CD4-positive, alpha-beta T cell treated with Interleukin-21 for 1 hour (primary cell): ENCODE data around the gene GPR3.
A peak's percentile ranks its signal among the peaks of the same experiment; 100 is the strongest.
"Not testable (repeated sequence)": the region's sequence is repeated elsewhere in the genome, so short reads cannot be mapped to it uniquely, and the experiment has no call there.

ENCODE experiments used
- DNase-seq: peaks from one replicate; pipeline ENCODE4 v3.0.0-alpha.2; 2020

Gene GPR3

DNA sequence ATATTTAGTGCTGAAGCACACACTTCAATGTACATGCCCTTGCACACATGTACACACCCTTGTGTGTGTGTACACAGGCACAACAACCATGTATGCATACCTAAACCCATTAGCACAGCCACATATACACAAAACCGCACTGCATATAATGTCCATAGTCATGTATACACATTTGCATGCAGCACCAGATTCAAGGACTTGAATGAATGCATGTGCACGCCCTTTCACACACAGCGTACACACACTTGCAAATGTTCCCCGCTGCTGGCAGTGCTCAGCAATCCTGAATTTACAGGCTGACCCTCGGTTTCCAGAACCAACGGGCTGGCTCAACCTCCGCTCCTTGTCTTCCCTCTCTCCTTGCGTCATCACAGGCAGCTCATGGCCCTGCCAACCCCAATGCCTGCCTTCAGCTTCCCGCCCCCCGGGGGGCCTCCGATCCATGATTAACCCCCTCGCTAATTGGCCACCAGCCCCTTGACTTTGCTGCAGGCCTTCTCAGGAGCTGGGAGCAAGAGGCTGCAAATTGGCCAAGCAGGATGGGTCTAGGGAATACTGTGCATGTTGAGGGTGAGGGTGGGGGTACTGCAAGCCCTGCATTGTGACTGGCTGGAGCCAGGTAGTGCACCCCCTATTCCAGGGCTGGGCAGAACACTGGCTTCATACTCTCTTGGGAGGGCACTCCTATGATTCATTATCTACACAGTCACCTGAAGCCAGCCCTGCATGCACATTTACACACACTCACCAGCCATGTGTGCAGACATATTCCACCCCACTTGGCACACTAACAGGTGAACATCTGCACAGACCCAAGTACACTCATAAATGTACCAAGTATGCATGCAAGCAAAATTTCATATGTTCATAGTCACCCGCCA, 7.9 kb downstream of the GPR3 start:
- no peak for DNase-seq

DNA sequence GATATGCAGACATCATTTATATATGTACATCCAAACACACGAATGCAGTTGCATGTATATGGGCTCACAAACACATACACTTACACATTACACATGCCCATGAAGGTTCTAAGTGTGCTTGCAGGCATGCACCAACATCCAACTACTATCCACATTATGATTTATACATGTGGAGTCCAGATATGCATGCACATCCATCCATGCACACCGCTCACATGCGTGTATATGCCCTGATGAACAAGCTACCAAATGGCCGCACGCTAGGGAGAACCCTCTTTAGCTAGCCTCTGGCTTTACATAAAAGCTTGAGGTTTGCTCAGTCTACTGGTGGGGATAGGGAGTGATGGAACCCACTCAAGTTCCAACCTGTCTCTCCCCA, 8.5 kb downstream of the GPR3 start:
- DNase-seq, result no peak

DNA sequence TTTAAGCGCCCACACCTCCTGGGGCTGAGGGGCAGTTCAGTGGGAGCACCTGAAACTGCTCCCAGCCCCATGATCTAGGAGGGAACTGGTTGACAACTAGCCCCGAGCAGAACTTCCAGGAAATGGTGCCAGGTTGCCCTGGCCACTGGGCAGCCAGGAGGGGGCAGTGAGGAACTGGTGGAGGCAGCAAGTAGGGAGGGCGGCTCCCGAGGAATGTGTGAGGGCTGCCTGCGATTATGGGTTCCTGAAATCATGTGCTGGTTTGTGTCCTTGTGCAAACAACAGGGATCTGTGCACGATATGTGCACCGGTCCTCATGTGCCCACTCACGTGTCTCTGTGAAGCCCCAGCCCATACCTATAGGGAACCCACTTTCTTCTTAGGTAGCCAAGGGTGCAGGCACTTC, 9.9 kb downstream of the GPR3 start:
- DNase-seq, result peak; percentile 16

DNA sequence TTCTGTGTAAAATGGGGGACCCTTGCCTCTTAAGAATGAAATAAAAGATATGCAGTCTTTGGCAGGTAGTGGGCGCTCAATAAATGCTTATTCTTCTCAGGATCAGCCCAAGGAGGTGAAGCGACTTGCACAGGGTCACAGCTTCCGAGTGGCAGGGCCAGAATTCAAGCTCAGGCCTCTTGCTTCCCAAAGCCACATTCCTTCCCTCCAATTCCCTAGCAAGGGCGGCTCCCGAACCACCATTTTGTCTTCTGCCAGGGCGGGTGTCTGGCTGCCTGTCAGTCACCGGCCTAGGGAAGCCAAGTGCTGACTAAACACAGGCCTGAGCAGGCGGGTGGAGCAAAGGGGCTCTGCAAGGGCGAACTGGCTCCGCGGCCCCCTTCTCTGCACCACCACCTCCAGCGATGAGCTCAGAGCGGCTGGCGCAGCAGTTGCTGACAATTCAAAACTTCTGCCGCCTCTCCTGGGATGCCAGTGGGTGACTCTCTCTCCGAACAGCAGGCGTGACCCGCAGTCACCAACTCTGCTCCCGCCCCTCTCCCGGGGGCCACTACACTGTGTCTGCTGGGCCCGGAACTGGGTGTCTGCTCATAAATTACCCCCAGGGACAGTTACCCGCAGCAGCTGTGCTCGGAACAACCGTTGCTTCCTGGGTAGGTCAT, 10.8 kb downstream of the GPR3 start:
- peak; percentile 22 for DNase-seq

DNA sequence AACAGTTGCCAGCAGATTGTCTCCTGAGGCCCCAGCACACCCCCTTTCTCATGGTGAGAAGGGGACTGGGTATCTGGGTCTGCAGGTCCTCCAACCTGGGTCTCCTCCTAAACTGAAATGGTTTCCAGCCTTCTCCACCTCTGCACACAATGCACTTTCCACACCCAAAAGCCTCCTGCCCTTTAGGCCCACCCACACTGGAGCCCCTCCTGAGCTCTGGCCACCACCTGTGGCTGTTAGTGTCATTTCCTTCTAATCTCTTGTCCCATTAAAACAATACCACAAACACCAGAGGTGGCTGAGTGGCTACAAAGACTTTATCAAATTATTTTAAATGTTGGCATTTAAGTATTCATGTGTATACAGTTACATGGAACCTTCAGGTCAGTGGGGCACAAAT, 11.5 kb downstream of the GPR3 start:
- DNase-seq, result no peak

DNA sequence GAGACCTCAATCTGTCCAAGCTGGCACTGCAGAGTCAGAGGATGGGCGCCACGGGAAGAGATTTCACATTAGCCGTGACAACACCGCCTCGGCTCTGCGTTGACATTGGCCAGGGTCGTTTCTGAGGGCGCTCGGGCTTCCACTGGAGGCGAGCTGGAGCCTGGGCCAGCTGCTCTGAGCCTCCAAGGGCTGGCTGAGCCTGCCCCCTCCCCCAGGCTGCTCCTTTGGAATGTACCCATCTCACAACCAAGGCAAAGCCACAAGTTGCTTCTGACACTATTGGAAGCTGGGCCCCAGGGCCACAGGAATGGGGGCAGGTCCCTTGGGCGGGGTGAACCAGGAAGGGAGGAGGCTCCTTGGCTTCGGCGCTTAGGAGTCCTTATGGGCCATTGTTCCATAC, 12.7 kb downstream of the GPR3 start:
- DNase-seq, result no peak

DNA sequence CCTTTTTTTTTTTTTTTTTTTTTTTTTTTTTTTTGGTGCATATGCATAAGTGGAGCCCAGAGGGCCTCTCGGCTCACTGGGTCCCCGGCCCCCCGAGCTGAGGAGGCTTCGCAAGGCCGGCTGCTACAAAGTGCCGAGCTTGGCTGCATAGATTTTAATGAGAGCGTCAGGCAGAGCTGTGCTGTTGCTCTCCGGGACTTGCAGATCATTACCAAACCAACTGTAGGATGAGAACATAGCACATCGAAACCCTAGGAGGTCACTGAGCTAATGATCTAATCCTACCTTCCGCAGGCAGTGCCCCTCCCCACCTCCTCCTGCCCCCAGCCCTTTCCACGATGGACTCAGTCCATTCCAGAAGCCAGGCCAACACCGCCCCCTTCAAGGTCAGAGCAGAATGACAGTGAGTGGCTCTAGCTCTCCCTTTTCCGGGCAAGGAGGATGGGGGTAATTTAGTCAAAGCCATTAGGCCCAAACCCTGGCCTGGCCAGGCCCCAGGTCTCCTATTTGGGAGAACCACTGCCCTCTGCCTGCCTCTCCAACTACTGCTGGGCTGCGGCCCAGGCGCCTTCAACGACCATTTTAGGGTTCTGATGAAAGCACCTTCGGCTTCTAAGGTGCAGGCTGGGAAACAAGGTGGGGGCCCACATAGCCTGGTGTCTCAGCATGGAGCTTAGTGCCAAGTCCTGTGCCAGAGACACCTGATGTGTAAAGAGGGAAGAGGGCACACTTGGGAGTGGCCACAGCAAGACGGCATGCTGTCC, 13.4 kb downstream of the GPR3 start:
- not testable (repeated sequence) for DNase-seq

DNA sequence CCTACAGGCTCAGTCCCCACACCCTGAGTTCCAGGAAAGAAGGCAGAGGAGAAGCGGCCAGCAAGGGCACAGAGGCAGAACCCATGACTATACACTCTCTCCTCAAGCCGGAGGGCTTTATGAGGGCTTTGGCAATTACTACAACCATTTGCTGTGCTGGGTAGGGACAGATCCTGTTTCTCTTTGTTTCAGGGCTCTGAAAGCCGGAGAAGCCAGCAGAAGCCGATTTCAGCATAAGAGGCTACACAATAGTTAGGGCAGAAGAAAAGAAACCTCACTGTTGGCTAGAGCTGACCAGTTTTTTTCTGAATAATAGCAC, 13.9 kb downstream of the GPR3 start:
- no peak for DNase-seq

DNA sequence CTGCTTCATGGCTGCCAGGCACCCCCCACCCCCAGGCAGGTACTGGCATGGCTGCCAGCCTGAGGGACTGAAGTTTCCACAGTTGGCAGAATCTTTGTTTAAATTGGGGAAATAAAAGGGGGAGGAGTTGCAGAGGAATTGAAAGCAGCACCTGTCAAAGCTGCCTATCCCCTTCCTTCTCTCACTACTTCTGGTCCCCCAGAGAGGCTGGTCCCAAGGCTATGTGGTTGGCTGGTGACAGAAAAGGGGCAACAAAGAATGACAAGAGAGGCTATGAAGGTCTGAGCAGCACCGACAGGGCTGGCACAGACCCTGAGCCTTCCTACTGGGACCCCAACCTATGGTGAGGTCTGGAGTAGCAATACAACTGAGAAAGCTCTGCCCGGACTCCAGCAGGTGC, 14.4 kb downstream of the GPR3 start:
- DNase-seq, result not testable (repeated sequence)

DNA sequence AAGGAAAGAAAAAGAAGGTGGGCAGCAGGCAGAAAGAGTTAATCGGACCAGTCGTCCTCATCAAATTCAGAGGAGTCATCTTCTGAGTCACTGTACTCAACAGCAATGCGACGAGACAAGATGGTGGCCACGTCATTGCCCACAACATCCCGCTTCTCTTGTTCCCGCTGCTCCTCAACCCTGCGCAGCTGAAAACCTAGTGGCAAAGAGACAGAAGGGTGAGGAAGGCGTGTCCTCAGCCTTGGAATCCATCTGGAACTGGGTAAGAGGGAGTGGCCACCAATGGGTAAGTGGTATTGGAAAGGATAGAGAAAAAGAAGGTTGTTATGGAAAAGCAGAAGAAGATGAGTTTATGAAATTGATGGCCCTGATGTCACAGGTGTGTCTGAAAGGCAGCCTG, 15.7 kb downstream of the GPR3 start:
- no peak for DNase-seq

DNA sequence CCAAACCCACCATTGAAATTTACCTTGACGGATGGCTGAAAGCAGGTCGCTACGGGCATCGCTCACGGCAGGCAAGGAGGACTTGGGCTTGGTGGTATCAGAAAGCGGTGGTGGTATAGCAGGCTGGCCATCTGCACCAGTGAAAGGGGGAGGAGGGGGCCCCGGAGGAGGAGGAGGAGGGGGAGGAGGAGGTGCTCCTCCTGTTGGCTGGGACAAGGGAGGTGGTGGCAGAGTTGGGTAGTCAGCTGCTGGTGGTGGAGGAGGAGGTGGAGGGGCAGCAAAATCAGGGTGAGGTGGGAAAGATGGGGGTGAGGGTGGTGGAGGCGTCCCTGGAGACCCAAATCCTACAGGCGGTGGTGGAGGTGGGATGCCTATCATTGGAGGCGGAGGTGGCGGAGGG, 17.2 kb downstream of the GPR3 start:
- DNase-seq, result no peak

DNA sequence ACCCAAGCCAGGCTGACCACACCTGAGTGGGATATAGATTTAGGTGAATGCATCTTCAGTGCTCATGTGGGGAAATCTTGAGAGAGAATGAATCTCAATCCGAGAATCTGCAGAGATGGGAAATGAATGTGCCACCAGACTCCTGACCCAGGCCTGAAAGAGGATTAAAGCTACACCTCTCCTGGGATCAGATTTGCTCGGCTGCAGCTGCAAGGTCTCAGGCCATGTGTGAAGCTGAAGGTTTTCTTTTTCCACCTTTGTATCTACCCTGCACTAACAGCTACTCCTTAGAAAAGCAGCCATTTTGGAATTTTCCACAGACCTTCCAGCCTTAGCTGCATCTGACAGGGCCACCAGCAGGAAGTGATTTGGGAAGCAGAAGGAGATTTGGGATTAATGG, 18.3 kb downstream of the GPR3 start:
- no peak for DNase-seq

DNA sequence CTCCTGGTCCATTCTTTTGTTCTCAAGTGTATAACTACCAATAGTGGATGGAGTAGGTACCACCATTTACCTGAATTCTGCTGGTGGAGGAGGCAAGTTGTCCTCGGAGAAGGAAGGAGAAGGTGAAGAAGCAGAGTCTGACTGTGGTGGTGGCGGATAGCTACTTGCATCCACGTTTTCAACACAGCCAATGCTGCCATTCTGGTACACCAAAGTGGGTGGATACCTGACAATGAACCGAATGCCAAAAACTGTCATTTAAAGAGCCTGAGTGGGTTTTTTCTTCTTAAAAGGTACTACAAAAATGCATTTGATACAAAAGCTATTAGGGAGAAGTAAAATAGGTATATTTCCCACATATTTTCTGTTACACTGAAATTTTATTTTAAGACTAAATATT, 20.1 kb downstream of the GPR3 start:
- no peak for DNase-seq

DNA sequence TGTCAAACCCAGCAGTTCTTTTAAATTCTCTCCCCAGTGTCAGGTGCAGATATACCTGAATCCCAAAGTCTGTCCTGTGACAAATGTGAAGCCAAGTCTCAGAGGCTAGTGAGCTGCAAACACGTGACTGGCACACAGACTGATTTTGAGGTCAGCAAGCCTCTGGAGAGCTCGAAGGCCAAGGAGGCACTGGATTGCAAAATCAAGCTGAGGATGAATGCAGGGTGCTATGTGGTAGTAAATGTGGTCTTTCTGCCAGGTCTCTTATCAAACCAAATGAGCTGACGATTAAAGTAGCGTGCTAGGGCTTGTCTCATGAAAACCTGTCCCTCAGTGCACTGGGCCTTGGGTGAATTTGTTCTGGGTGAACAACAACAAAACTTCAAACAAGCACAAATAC, 20.6 kb downstream of the GPR3 start:
- DNase-seq, result no peak

DNA sequence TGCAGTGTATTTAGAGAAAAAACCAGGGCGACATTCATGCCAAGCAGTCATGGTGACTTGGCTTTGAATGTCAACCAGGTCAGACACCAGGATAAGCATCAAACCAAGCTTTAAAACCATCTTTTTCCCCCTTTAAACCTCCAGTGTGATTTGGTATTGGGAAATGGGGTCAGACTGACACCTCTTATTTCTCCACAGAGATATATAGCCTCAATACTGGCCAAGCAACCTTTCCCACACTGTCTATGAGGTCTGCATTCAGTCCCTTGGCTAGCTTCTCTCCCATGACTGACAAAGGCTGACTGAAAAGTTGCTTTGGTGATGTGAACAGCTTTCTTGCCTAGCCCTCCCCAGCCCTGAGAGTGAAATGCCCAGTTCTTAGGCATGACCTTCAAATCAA, 21.7 kb downstream of the GPR3 start:
- no peak for DNase-seq

DNA sequence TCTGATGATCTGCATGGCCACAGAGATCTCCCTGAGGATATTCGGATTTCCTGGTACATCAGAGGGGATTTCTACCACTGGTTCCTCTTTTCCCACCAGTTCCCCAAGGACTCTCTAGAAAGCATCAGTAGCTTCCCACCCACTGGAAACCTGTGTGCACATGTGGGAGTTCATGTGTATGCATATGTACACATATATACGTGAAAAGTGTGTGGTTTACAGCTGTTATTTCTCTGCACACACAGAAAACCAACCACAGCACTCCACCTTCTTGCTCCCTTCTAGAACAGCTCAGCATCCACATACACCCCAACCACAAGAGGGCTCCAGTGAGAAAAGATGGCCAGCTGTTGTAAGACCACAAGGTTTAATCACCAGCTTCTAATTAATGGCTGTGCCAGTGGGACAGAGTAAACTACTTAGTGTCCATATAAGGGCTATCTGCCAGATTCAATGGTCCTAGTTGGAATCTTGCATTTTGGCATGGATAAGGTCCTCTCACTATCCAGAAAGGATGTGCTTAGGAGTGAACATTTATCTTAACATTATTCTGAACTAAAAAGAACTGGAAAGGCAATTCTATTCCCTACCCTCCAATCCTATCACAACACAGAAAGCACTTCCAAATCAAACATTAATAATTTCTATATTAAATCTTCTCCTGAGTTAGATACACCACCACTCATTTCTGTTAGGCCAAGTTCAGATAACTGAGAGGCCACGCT, 24.1 kb downstream of the GPR3 start:
- DNase-seq, result peak; percentile 77

DNA sequence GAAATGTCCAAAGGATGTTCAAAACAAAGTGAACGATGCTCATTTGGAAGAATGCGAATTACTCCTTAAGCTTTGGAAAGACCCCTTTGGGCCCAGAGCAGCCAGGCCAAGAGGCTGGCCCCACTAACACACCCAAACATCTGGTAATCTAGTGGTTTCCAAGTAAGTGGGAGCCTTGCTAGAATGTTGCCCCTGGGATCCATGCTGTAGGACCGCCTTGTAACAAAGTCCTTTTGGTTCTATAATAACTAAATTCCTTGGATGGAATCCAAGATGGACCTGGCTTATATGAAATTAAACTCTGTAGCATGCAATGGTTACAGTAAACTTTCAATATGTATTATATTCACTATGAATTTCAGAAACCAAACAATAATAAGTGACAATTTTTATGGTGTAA, 25.3 kb downstream of the GPR3 start:
- DNase-seq, result no peak

DNA sequence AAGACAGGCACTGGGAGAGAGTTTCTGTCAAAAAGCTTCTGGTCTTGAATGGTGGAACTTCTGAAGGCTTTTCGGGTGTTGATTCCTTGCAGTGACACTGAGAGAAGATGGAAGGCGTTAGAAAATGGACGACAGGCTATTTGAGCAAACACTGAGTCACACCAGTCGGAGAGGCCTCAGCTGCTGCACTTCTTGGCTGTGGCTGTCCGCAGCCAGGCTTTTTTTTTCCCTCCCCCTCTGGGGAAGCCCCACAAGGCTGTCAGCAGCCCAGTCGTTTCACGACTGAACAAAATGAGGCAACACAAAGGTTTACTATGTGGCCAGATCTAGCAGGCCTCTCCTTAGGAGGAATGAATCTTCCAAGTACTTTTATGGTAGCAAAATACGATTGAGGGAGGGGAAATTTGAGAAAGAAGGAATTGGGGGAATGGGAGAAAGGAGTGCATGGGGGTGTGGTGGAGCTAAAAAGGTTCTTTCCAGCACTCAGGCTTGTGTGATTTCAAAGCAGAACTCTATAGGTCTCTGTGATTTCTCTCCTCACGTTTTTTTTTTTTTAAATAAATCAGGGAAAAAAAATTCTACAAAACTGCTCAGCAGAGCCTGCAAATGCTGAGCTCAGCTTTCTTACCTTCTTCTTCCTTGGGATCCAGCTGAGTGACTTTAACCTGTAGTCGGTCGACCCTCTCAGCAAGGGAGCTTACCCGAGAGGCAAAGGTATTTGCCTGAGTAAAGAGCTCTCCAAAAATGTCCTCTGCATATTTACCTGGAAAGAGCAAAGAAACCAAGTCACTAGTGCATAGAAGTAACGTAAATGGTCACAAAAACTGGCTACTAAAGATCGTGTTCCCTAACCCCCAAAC, 26.1 kb downstream of the GPR3 start:
- DNase-seq, result peak; percentile 47

DNA sequence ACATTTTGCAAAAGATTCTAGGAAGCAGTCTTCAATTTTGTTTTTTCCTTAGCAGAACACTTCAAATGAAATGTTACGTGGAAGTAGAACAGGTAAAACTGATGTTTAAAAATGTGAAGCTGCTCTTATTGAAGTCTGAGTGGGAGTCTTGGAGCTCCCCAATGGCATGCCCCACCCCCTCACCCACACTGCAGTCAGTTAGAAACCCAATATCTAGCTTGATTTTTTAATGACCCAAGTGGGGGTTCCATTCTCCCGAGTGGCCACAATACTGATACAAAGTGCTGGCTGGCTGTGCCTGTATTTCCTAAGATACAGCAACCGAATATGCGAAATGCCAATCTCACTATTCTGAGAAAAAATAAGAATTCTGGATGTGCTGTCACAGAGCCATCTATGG, 31.3 kb downstream of the GPR3 start:
- DNase-seq, result no peak

DNA sequence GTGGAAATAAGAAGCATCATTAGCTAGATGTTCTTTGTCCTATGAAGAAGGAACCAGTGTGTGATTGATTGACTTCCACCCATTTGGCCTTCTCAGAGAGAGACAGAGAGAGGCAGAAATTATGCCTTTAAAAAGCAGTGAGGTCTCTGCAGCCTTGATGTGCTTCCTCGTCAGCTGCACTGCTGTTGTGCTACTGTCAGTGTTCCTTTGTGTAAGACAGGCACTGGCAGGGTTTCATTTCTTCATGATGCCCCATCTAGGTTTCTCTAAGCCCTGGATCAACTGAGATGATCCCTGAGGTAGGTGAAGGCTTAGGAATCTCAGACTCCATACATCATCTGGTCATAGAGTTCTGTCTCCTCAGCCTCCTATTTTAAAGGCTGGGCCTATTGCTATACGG, 34.9 kb downstream of the GPR3 start:
- DNase-seq, result no peak

DNA sequence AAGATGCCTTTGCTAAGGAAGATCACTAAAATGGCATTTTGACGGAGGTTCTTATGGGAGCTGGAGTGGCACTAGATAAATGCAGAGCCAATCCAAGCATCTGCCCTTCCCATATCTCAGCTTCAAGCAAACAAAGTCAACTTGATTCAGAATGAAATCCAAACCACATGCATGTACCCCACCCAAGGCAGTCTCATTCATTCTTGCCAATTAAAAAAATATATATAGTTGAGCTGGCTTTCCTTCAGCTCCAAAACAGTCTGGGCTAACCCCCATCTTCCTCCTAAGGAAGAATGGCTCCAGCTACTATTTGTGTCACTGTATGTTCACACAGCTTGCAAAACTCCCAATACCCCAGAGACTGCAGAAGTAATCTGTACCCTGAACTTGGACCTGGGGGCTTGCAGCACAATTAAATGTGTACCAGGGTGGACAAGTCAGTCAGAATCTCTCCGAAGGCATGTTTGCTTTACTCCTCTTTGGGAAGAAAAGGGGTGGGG, 35.4 kb downstream of the GPR3 start:
- DNase-seq, result no peak
